ENCODE data around the gene HDAC3. TPM values are rescaled to one million over a fixed set of nuclear protein-coding genes. Genes with fewer than 3 reads are reported as not detected.
"Not testable (repeated sequence)": the region's sequence is repeated elsewhere in the genome, so short reads cannot be mapped to it uniquely, and the experiment has no call there.

HDAC3 gene
- total and polyA plus RNA-seq, 4 donors: 35.1 to 62.5 (median 46.7) TPM

GRCh38 chr5:141613344-141613743 is 23.3 kb downstream of the HDAC3 start:
- no peak overlapping the region for H3K4me3 ChIP-seq
- H3K4me1 ChIP-seq (ENCODE audit: control insufficient read depth in 5 of 5, insufficient read depth in 5 of 5, low read length in 5 of 5): peaks cover 0 to 20% (median 13%) of the 10 kb centered on the region in 5 donors
- TF ChIP-seq CTCF (IDR thresholded peaks at IDR 0.05; ENCODE audit: control extremely low read depth, extremely low read depth): no peak
- ATAC-seq (ENCODE audit: insufficient read depth, low FRiP score) (no peak), DNase-seq (no peak)
- H3K27me3 ChIP-seq (ENCODE audit: control insufficient read depth in 3 of 3, insufficient read depth in 3 of 3, low read length in 2 of 3): no peaks in the 10 kb centered on the region
- H3K36me3 ChIP-seq (ENCODE audit: control insufficient read depth in 4 of 4, insufficient read depth in 4 of 4, low read length in 4 of 4): no peaks in the 10 kb centered on the region
- no peak overlapping the region for H3K27ac ChIP-seq (ENCODE audit: low read depth in 1 of 2, low read length in 1 of 2)
- H3K9me3 ChIP-seq (ENCODE audit: control insufficient read depth in 4 of 4, insufficient read depth in 3 of 4, low read length in 3 of 4): no peaks in the 10 kb centered on the region
- H3K9ac ChIP-seq (ENCODE audit: insufficient read depth in 1 of 2, low read length in 2 of 2): no peak overlapping the region

- no peak overlapping the region for H3K9ac ChIP-seq (ENCODE audit: insufficient read depth in 1 of 2, low read length in 2 of 2)
- no peak for TF ChIP-seq CTCF (IDR thresholded peaks at IDR 0.05; ENCODE audit: control extremely low read depth, extremely low read depth)
- H3K36me3 ChIP-seq (ENCODE audit: control insufficient read depth in 4 of 4, insufficient read depth in 4 of 4, low read length in 4 of 4): no peaks in the 10 kb centered on the region
- no peak overlapping the region for H3K27ac ChIP-seq (ENCODE audit: low read depth in 1 of 2, low read length in 1 of 2)
- no peaks in the 10 kb centered on the region for H3K27me3 ChIP-seq (ENCODE audit: control insufficient read depth in 3 of 3, insufficient read depth in 3 of 3, low read length in 2 of 3)
- H3K4me3 ChIP-seq: no peak overlapping the region
- DNase-seq: no peak
- no peaks in the 10 kb centered on the region for H3K9me3 ChIP-seq (ENCODE audit: control insufficient read depth in 4 of 4, insufficient read depth in 3 of 4, low read length in 3 of 4)
- ATAC-seq (ENCODE audit: insufficient read depth, low FRiP score): no peak
- H3K4me1 ChIP-seq (ENCODE audit: control insufficient read depth in 5 of 5, insufficient read depth in 5 of 5, low read length in 5 of 5): peaks cover 0 to 17% (median 5%) of the 10 kb centered on the region in 5 donors
- 60 to 73% methylated on average over 3 of the region's 3 CpGs for WGBS, 2 donors
These were observed 25.4 kb downstream of the HDAC3 start for GRCh38 chr5:141611289-141611688.

- H3K4me1 ChIP-seq (ENCODE audit: control insufficient read depth in 5 of 5, insufficient read depth in 5 of 5, low read length in 5 of 5): peaks cover 0 to 16% (median 6%) of the 10 kb centered on the region in 5 donors
- not testable (repeated sequence) for H3K36me3 ChIP-seq (ENCODE audit: control insufficient read depth in 4 of 4, insufficient read depth in 4 of 4, low read length in 4 of 4)
These were observed 26.7 kb downstream of the HDAC3 start for GRCh38 chr5:141609921-141610320.

GRCh38 chr5:141609044-141609443 is 27.6 kb downstream of the HDAC3 start:
- Histone ChIP-seq H3K9ac (ENCODE audit: insufficient read depth in 1 of 2, low read length in 2 of 2) (no peak overlapping the region), H3K9me3 (ENCODE audit: control insufficient read depth in 4 of 4, insufficient read depth in 3 of 4, low read length in 3 of 4) (no peaks in the 10 kb centered on the region), H3K27me3 (ENCODE audit: control insufficient read depth in 3 of 3, insufficient read depth in 3 of 3, low read length in 2 of 3) (no peaks in the 10 kb centered on the region), H3K27ac (ENCODE audit: low read depth in 1 of 2, low read length in 1 of 2) (no peak overlapping the region), H3K4me3 (no peak overlapping the region), H3K4me1 (ENCODE audit: control insufficient read depth in 5 of 5, insufficient read depth in 5 of 5, low read length in 5 of 5) (peaks cover 0 to 16% (median 7%) of the 10 kb centered on the region in 5 donors), H3K36me3 (ENCODE audit: control insufficient read depth in 4 of 4, insufficient read depth in 4 of 4, low read length in 4 of 4) (no peaks in the 10 kb centered on the region)
- DNase-seq (no peak), ATAC-seq (ENCODE audit: insufficient read depth, low FRiP score) (no peak)
- no peak for TF ChIP-seq CTCF (IDR thresholded peaks at IDR 0.05; ENCODE audit: control extremely low read depth, extremely low read depth)
- 82 to 84% methylated on average over 3 of the region's 3 CpGs for WGBS, 2 donors

More at GRCh38 chr5:141609921-141610320, 26.7 kb downstream of the HDAC3 start:
- not testable (repeated sequence) for H3K4me3 ChIP-seq; H3K27ac ChIP-seq (ENCODE audit: low read depth in 1 of 2, low read length in 1 of 2); ATAC-seq (ENCODE audit: insufficient read depth, low FRiP score); H3K27me3 ChIP-seq (ENCODE audit: control insufficient read depth in 3 of 3, insufficient read depth in 3 of 3, low read length in 2 of 3); H3K9me3 ChIP-seq (ENCODE audit: control insufficient read depth in 4 of 4, insufficient read depth in 3 of 4, low read length in 3 of 4); DNase-seq; H3K9ac ChIP-seq (ENCODE audit: insufficient read depth in 1 of 2, low read length in 2 of 2)
- WGBS, 2 donors: 94% methylated on average over 7 of the region's 7 CpGs
